ENCODE measurements around the gene TMEFF2.

The TMEFF2 gene

DNA sequence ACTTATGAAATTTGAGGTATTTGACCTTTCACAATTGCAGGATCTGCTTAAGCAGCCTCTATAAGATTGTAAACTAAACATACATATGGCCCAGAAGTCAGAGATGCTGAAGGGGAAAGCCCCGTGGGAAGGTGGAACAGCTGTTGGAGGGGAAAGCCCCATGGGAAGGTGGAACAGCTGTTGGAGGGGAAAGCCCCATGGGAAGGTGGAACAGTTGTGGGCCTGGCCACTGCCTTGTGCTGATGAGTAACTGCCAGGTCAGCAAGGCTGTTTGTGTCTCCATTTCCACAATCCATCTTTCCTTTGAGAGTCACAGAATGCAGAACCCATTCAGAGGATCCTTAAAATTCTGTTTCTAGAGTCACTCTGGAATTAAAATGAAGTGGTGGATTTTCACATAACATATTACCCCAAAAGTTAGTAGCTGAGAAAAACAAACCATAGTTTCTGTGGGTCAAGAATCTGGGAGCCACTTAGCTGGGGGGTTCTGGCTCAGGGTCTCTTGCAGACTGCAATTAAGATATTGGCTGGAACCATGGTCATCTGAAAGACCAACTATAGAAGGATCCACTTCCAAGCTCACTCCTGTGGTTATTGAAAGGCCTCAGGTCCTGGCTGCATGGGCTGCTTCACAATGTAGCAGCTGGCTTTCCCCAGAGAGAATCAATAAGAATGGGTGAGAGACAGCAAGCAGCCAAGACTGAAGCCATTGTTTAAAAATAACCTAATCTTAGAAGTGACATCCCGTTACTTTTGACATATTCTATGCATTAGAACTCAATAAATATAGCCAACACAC, 261.2 kb downstream of the TMEFF2 start (continued):
- TF ChIP-seq ZNF558 (tag by site-specific recombination; IDR thresholded peaks at IDR 0.05), result no peak
- TF ChIP-seq ZNF239 (tag by site-specific recombination; IDR thresholded peaks at IDR 0.05), result no peak
- no peak for TF ChIP-seq ZNF433 (tag by site-specific recombination; IDR thresholded peaks at IDR 0.05; ENCODE audit: low read depth)
- TF ChIP-seq, protein P1, sequence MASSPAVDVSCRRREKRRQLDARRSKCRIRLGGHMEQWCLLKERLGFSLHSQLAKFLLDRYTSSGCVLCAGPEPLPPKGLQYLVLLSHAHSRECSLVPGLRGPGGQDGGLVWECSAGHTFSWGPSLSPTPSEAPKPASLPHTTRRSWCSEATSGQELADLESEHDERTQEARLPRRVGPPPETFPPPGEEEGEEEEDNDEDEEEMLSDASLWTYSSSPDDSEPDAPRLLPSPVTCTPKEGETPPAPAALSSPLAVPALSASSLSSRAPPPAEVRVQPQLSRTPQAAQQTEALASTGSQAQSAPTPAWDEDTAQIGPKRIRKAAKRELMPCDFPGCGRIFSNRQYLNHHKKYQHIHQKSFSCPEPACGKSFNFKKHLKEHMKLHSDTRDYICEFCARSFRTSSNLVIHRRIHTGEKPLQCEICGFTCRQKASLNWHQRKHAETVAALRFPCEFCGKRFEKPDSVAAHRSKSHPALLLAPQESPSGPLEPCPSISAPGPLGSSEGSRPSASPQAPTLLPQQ (tag by site-specific recombination; IDR thresholded peaks at IDR 0.05), result no peak
- no peak for TF ChIP-seq ZNF423 (tag by site-specific recombination; IDR thresholded peaks at IDR 0.05)
- no peak for TF ChIP-seq ZNF555 (tag by site-specific recombination; conservative IDR thresholded peaks at IDR 0.05)
- TF ChIP-seq ZNF623 (tag by site-specific recombination; IDR thresholded peaks at IDR 0.05), result no peak
- no peak for TF ChIP-seq ZNF146 (tag by site-specific recombination; IDR thresholded peaks at IDR 0.05)
- TF ChIP-seq ZNF274 (IDR thresholded peaks at IDR 0.05; ENCODE audit: low read length), result no peak
- no peak for TF ChIP-seq ZNF274 (tag by site-specific recombination; IDR thresholded peaks at IDR 0.05; ENCODE audit: borderline replicate concordance)
- no peak for TF ChIP-seq HOXC10 (CRISPR knock-in tag; IDR thresholded peaks at IDR 0.05)

- CTCF ChIA-PET, result interaction anchor here (0.6 to 1.4 kb wide), 3 partner anchors 39 to 353 kb away, joined by 3 to 4 read pairs (median 4); no protein-coding TSS in a partner anchor
- no peaks in the 10 kb centered on the region for H3K36me3 ChIP-seq (ENCODE audit: control insufficient read depth in 2 of 2, insufficient read depth in 1 of 2, low read length in 2 of 2)
- POLR2A ChIA-PET, result no interaction called here
- H3K4me3 ChIP-seq (ENCODE audit: low read depth, low read length), result no peak overlapping the region
- no peaks in the 10 kb centered on the region for H3K9me3 ChIP-seq (ENCODE audit: control insufficient read depth, insufficient read depth, low read depth, low read length)
- TF ChIP-seq ZNF76 (tag by site-specific recombination; IDR thresholded peaks at IDR 0.05; ENCODE audit: borderline replicate concordance, low read depth) (no peak), ZNF138 (tag by site-specific recombination; IDR thresholded peaks at IDR 0.05; ENCODE audit: borderline replicate concordance) (no peak), ZSCAN30 (tag by site-specific recombination; IDR thresholded peaks at IDR 0.05) (no peak), ZNF366 (tag by site-specific recombination; conservative IDR thresholded peaks at IDR 0.05) (no peak), ZNF433 (tag by site-specific recombination; IDR thresholded peaks at IDR 0.05; ENCODE audit: low read depth) (no peak), ZNF302 (tag by site-specific recombination; IDR thresholded peaks at IDR 0.05; ENCODE audit: low read depth) (no peak), ZNF341 (tag by site-specific recombination; IDR thresholded peaks at IDR 0.05; ENCODE audit: low read depth) (no peak), ZNF24 (tag by site-specific recombination; IDR thresholded peaks at IDR 0.05) (no peak), ZNF350 (tag by site-specific recombination; IDR thresholded peaks at IDR 0.05) (no peak), OVOL3 (tag by site-specific recombination; IDR thresholded peaks at IDR 0.05) (no peak)
- TF ChIP-seq, protein P2, sequence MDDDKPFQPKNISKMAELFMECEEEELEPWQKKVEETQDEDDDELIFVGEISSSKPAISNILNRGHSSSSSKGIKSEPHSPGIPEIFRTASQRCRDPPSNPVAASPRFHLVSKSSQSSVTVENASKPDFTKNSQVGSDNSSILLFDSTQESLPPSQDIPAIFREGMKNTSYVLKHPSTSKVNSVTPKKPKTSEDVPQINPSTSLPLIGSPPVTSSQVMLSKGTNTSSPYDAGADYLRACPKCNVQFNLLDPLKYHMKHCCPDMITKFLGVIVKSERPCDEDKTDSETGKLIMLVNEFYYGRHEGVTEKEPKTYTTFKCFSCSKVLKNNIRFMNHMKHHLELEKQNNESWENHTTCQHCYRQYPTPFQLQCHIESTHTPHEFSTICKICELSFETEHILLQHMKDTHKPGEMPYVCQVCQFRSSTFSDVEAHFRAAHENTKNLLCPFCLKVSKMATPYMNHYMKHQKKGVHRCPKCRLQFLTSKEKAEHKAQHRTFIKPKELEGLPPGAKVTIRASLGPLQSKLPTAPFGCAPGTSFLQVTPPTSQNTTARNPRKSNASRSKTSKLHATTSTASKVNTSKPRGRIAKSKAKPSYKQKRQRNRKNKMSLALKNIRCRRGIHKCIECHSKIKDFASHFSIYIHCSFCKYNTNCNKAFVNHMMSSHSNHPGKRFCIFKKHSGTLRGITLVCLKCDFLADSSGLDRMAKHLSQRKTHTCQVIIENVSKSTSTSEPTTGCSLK (tag by site-specific recombination; IDR thresholded peaks at IDR 0.05), result no peak
- peaks cover 8% of the 10 kb centered on the region; the same call in 1 of the 2 replicates for H3K4me1 ChIP-seq (ENCODE audit: control insufficient read depth, insufficient read depth, low read length)
- no peak overlapping the region for H3K27ac ChIP-seq (ENCODE audit: extremely low read depth, low read depth, low read length)
Measured at GRCh38 chr2:191932286-191932685, 262.4 kb downstream of the TMEFF2 start.

Measured in HEK293 (cell line).